GM18508 (cell line): Measurements from ENCODE around the gene SLAIN2.
"Not testable (repeated sequence)": the region's sequence is repeated elsewhere in the genome, so short reads cannot be mapped to it uniquely, and the experiment has no call there.

Experiments used
- ATAC-seq: cut with Tn5 transposase; IDR thresholded peaks from one replicate; pipeline ENCODE4 v1.9.1; 2021; ENCODE audit warnings: moderate number of reproducible peaks; ENCODE audit not compliant: insufficient read depth, unreplicated experiment

The SLAIN2 gene

GRCh38 chr4:48340965-48341775 lies at the start of gene SLAIN2:
Gene SLAIN2 (plus strand): TSS chr4:48341529. CDS start chr4:48341740, 211 bp downstream.
- peak; percentile 73 for ATAC-seq

GRCh38 chr4:48292218-48292790 lies 49.0 kb upstream of the SLAIN2 start:
- ATAC-seq: not testable (repeated sequence)

GRCh38 chr4:48295116-48295515 lies 46.2 kb upstream of the SLAIN2 start:
- ATAC-seq: no peak

GRCh38 chr4:48296365-48296764 lies 45.0 kb upstream of the SLAIN2 start:
- peak; percentile 94 for ATAC-seq

- ATAC-seq: no peak
These were observed 44.0 kb upstream of the SLAIN2 start for GRCh38 chr4:48297256-48297846.

GRCh38 chr4:48299560-48299959 lies 41.8 kb upstream of the SLAIN2 start:
- no peak for ATAC-seq

GRCh38 chr4:48300004-48300403 lies 41.3 kb upstream of the SLAIN2 start:
- ATAC-seq: no peak

- no peak for ATAC-seq
These were observed 35.8 kb upstream of the SLAIN2 start for GRCh38 chr4:48305508-48305907.

- peak; percentile 67 for ATAC-seq
These were observed 33.8 kb upstream of the SLAIN2 start for GRCh38 chr4:48307528-48307927.

- no peak for ATAC-seq
These were observed 32.4 kb upstream of the SLAIN2 start for GRCh38 chr4:48308901-48309300.

GRCh38 chr4:48311896-48312295 lies 29.4 kb upstream of the SLAIN2 start:
- ATAC-seq: no peak

- ATAC-seq: not testable (repeated sequence)
These were observed 26.6 kb upstream of the SLAIN2 start for GRCh38 chr4:48314746-48315145.

- ATAC-seq: peak; percentile 75
These were observed 25.4 kb upstream of the SLAIN2 start for GRCh38 chr4:48315728-48316630.

- ATAC-seq: no peak
These were observed 20.0 kb upstream of the SLAIN2 start for GRCh38 chr4:48321312-48321711.

GRCh38 chr4:48322063-48322462 lies 19.3 kb upstream of the SLAIN2 start:
- no peak for ATAC-seq

GRCh38 chr4:48324281-48324680 lies 17.0 kb upstream of the SLAIN2 start:
- no peak for ATAC-seq

- ATAC-seq: no peak
These were observed 12.1 kb upstream of the SLAIN2 start for GRCh38 chr4:48329193-48329592.

- ATAC-seq: no peak
These were observed 11.4 kb upstream of the SLAIN2 start for GRCh38 chr4:48329976-48330375.

- no peak for ATAC-seq
These were observed 9.6 kb upstream of the SLAIN2 start for GRCh38 chr4:48331577-48332330.

GRCh38 chr4:48332661-48333060 lies 8.7 kb upstream of the SLAIN2 start:
- ATAC-seq: no peak
